Osteocyte (in vitro differentiated cells): ENCODE data around the gene GADD45GIP1. TPM values are rescaled to one million over a fixed set of nuclear protein-coding genes. Genes with fewer than 3 reads are reported as not detected.

Experiments used
- DNase-seq: peaks from one replicate; pipeline ENCODE4 v3.0.0; 2021; ENCODE audit warnings: mixed read lengths; ENCODE audit not compliant: unreplicated experiment; ENCODE audit errors: extremely low spot score
- H3K27ac Mint-ChIP-seq: one replicate; pipeline ENCODE4 v1.8.0; 2021; ENCODE audit warnings: mild to moderate bottlenecking, mixed read lengths; ENCODE audit not compliant: unreplicated experiment
- H3K27me3 Mint-ChIP-seq: one replicate; pipeline ENCODE4 v1.8.0; 2021; ENCODE audit warnings: mixed read lengths; ENCODE audit not compliant: unreplicated experiment
- H3K36me3 Mint-ChIP-seq: one replicate; pipeline ENCODE4 v1.8.0; 2021; ENCODE audit warnings: mixed read lengths; ENCODE audit not compliant: unreplicated experiment
- H3K4me1 Mint-ChIP-seq: one replicate; pipeline ENCODE4 v1.8.0; 2021; ENCODE audit warnings: mixed read lengths; ENCODE audit not compliant: unreplicated experiment
- H3K4me3 Mint-ChIP-seq: one replicate; pipeline ENCODE4 v1.8.0; 2021; ENCODE audit warnings: mild to moderate bottlenecking, moderate library complexity, mixed read lengths; ENCODE audit not compliant: unreplicated experiment
- H3K9me3 Mint-ChIP-seq: one replicate; pipeline ENCODE4 v1.8.0; 2021; ENCODE audit warnings: mixed read lengths; ENCODE audit not compliant: unreplicated experiment
- CTCF ChIP-seq: fragments of 200-600 bp; sonication (generic); IDR thresholded peaks from 2 replicates; pipeline ENCODE4 v1.5.0; 2021; ENCODE audit warnings: antibody characterized with exemption, mild to moderate bottlenecking, moderate library complexity
- microRNA-seq: library from miRNA; unstranded; fragments of <30 nt; microRNA quantifications from one replicate; pipeline ENCODE4 v1.1.0, GENCODE V29; 2020; ENCODE audit not compliant: unreplicated experiment
- total RNA-seq: library from RNA; stranded (reverse); gene quantifications from 2 replicates; pipeline ENCODE4 v1.2.1, GENCODE V29; 2021

GADD45GIP1 gene
- total RNA-seq, 1 donor from 2014 or later: 24.0 TPM

GRCh38 chr19:12913011-12913561 lies 43.9 kb downstream of the GADD45GIP1 start:
- no peak overlapping the region for H3K27ac Mint-ChIP-seq
- H3K9me3 Mint-ChIP-seq: no peaks in the 10 kb centered on the region
- peaks cover 12% of the 10 kb centered on the region for H3K27me3 Mint-ChIP-seq
- no peaks in the 10 kb centered on the region for H3K36me3 Mint-ChIP-seq
- H3K4me1 Mint-ChIP-seq: peaks cover 5% of the 10 kb centered on the region
- no peak overlapping the region for H3K4me3 Mint-ChIP-seq
- no peak for DNase-seq
- TF ChIP-seq CTCF: no peak

- Mint-ChIP-seq H3K4me3 (no peak overlapping the region), H3K36me3 (no peaks in the 10 kb centered on the region), H3K27me3 (peaks cover 12% of the 10 kb centered on the region), H3K4me1 (peaks cover 5% of the 10 kb centered on the region), H3K27ac (no peak overlapping the region), H3K9me3 (no peaks in the 10 kb centered on the region)
- DNase-seq: no peak
- TF ChIP-seq CTCF: no peak
Measured at GRCh38 chr19:12912571-12912970, 44.5 kb downstream of the GADD45GIP1 start.

GRCh38 chr19:12907166-12907565 lies 49.9 kb downstream of the GADD45GIP1 start:
- TF ChIP-seq CTCF: no peak
- Mint-ChIP-seq H3K27ac (no peak overlapping the region), H3K36me3 (no peaks in the 10 kb centered on the region), H3K27me3 (no peaks in the 10 kb centered on the region), H3K9me3 (no peaks in the 10 kb centered on the region), H3K4me3 (no peak overlapping the region), H3K4me1 (no peaks in the 10 kb centered on the region)
- DNase-seq: no peak

Small RNAs within 50 kb of the gene (microRNA-seq; reads per million reads assigned to microRNA genes)
- gene MIR5695 (not detected), gene MIR6515 (2.2 reads per million)

Other genes starting within 250 kb of the GADD45GIP1 start
- 79.0 and 93.3 TPM in 2 replicates for gene TNPO2, start 233.3 kb downstream of the GADD45GIP1 start, total RNA-seq
- 151 and 160 TPM in 2 replicates for gene TRIR, start 222.5 kb downstream of the GADD45GIP1 start, total RNA-seq
- gene GET3, start 219.7 kb downstream of the GADD45GIP1 start, total RNA-seq: 72.1 and 77.0 TPM in 2 replicates
- not detected in 2 replicates for gene BEST2, start 205.4 kb downstream of the GADD45GIP1 start, total RNA-seq
- gene HOOK2, start 181.7 kb downstream of the GADD45GIP1 start, total RNA-seq: 24.6 and 26.8 TPM in 2 replicates
- 141 and 158 TPM in 2 replicates for gene JUNB, start 165.7 kb downstream of the GADD45GIP1 start, total RNA-seq
- gene PRDX2, start 155.4 kb downstream of the GADD45GIP1 start, total RNA-seq: 235 TPM in 2 replicates
- 8.2 and 8.4 TPM in 2 replicates for gene THSD8, start 155.2 kb downstream of the GADD45GIP1 start, total RNA-seq
- gene RNASEH2A, start 150.6 kb downstream of the GADD45GIP1 start, total RNA-seq: 7.6 and 10.0 TPM in 2 replicates
- gene RTBDN, start 122.6 kb downstream of the GADD45GIP1 start, total RNA-seq: not detected in 2 replicates
- gene MAST1, start 118.7 kb downstream of the GADD45GIP1 start, total RNA-seq: 0.32 TPM in 1 of 2 replicates, not detected in the other
- 47.3 and 57.0 TPM in 2 replicates for gene DNASE2, start 75.8 kb downstream of the GADD45GIP1 start, total RNA-seq
- gene KLF1, start 70.0 kb downstream of the GADD45GIP1 start, total RNA-seq: not detected in 2 replicates
- 23.1 and 23.8 TPM in 2 replicates for gene GCDH, start 66.1 kb downstream of the GADD45GIP1 start, total RNA-seq
- gene SYCE2, start 37.9 kb downstream of the GADD45GIP1 start, total RNA-seq: not detected in 2 replicates
- gene FARSA, start 23.5 kb downstream of the GADD45GIP1 start, total RNA-seq: 55.6 and 60.3 TPM in 2 replicates
- gene CALR, start 18.6 kb downstream of the GADD45GIP1 start, total RNA-seq: 1,241 and 1,304 TPM in 2 replicates
- gene RAD23A, start 11.4 kb downstream of the GADD45GIP1 start, total RNA-seq: 81.4 and 83.1 TPM in 2 replicates
- gene DAND5, start 12.4 kb upstream of the GADD45GIP1 start, total RNA-seq: not detected in 2 replicates
- 87.0 and 93.7 TPM in 2 replicates for gene NFIX, start 38.3 kb upstream of the GADD45GIP1 start, total RNA-seq
- not detected in 2 replicates for gene LYL1, start 145.6 kb upstream of the GADD45GIP1 start, total RNA-seq
- gene TRMT1, start 159.5 kb upstream of the GADD45GIP1 start, total RNA-seq: 37.4 and 43.1 TPM in 2 replicates
- 40.4 and 45.1 TPM in 2 replicates for gene NACC1, start 161.0 kb upstream of the GADD45GIP1 start, total RNA-seq
- gene STX10, start 193.2 kb upstream of the GADD45GIP1 start, total RNA-seq: 48.5 and 50.5 TPM in 2 replicates
- 109 and 148 TPM in 2 replicates for gene IER2, start 193.2 kb upstream of the GADD45GIP1 start, total RNA-seq